H4 (cell line): ENCODE measurements around the gene HTD2. TPM values are rescaled to one million over a fixed set of nuclear protein-coding genes. Genes with fewer than 3 reads are reported as not detected.
"Not testable (repeated sequence)": the region's sequence is repeated elsewhere in the genome, so short reads cannot be mapped to it uniquely, and the experiment has no call there.

Experiments used
- DNase-seq: peaks from one replicate; pipeline ENCODE4 v3.0.0-alpha.2; 2015; ENCODE audit warnings: low spot score
- total RNA-seq: library from RNA; depleted of rRNA; stranded (reverse); fragments of >200 nt; shearing (Covaris generic); gene quantifications from 2 replicates; pipeline ENCODE4 v1.2.3, GENCODE V29; 2014; rRNA removed

HTD2 gene
- 7.1 and 24.6 TPM in 2 replicates for total RNA-seq

GRCh38 chr3:58305882-58306711, at the start of gene HTD2, which contains the start of gene RPP14:
Gene HTD2 (plus strand): TSS chr3:58306520. CDS start chr3:58317614, 11,094 bp downstream.
Gene RPP14 (plus strand): TSS chr3:58306245. CDS start chr3:58310330, 4,085 bp downstream.
- peak; percentile 92 for DNase-seq

DNA sequence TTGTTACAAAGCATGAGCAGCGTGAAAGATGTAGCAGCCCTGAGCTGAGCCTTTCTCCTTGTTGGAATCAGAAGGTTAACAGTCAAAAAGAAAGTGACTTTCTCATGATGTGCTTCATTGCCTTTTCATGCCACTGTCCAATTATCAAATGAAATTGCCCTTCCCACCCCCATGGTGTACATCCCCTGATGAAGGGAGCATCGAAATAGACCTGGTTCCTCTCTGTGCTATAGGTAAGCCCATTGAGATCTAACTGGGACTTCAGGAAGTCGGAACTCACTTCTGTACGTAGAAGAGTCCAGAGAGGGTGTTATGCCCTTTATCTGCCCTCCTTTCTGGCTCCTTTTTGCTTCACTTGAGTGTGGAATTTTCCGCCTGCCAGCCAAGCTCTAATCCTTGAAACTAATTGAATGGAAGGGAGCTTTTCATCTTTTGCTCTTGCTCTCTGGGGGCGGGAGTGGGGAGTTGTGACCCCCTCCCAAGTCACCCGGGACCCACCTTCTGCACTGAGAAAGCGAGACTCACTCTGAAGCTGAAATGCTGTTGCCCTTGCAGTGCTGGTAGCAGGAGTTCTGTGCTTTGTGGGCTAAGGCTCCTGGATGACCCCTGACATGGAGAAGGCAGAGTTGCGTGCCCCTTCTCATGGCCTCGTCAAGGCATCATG, 47.8 kb upstream of the HTD2 start:
- no peak for DNase-seq

GRCh38 chr3:58260261-58260731, 46.0 kb upstream of the HTD2 start:
- DNase-seq, result peak; percentile 77

- peak; percentile 30 for DNase-seq
Observed at GRCh38 chr3:58260733-58261132, 45.6 kb upstream of the HTD2 start.

- DNase-seq, result no peak
Observed at GRCh38 chr3:58261954-58262666, 44.2 kb upstream of the HTD2 start.

DNA sequence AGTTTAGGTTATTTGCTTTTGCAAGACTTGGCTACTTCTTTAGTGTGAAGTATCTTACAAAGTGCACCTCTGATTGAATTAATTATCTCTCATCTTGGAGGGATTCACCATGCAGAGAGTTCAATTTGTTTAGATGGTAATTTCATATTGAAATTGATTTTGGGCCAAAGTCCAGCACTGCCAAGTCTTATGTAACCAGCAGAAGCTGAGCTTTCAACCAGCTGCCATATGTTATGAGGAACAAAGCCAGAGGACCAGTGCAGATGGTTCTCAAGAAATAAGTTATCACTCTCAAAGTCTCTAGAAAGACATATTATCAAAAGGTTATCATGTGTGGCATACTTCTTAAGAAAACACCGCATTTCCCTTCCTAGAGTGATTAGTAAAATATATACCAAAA, 39.7 kb upstream of the HTD2 start:
- DNase-seq, result no peak

GRCh38 chr3:58267543-58267942, 38.8 kb upstream of the HTD2 start:
- DNase-seq, result not testable (repeated sequence)

GRCh38 chr3:58269356-58269755, 37.0 kb upstream of the HTD2 start:
- DNase-seq, result no peak

- no peak for DNase-seq
Observed at GRCh38 chr3:58270485-58270884, 35.8 kb upstream of the HTD2 start.

DNA sequence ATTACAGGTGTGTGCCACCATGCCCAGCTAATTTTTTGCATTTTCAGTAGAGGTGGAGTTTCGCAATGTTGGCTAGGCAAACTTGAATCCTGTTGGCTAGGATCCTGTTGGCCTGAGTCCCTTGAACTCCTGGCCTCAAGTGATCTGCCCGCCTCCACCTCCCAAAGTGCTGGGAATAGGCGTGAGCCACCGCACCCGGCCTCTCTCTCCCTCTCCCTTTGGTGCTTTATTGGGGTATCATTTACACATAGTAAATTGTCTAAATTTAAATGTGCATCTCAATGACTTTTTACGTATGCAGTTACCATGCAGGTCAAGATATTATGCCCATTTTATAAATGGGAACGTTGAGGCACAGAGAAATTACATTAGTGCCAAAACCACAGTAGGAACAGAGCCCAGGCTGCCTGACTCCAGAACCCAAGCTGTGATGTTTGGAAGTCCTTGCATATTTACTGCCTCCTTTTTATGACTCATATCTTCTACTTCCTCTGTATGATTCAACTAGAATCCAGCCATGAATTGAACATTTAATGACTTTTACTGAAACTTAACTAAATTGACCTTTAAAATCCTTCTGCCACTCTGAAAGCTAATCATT, 34.3 kb upstream of the HTD2 start:
- DNase-seq, result peak; percentile 68

GRCh38 chr3:58272891-58273290, 33.4 kb upstream of the HTD2 start:
- no peak for DNase-seq

- not testable (repeated sequence) for DNase-seq
Observed at GRCh38 chr3:58273362-58273761, 33.0 kb upstream of the HTD2 start.

- no peak for DNase-seq
Observed at GRCh38 chr3:58274027-58274614, 32.2 kb upstream of the HTD2 start.

GRCh38 chr3:58281069-58281468, 25.3 kb upstream of the HTD2 start:
- DNase-seq, result no peak

GRCh38 chr3:58285334-58285733, 21.0 kb upstream of the HTD2 start:
- no peak for DNase-seq

- DNase-seq, result no peak
Observed at GRCh38 chr3:58287354-58287753, 19.0 kb upstream of the HTD2 start.

GRCh38 chr3:58288011-58288728, 18.1 kb upstream of the HTD2 start:
- no peak for DNase-seq

DNA sequence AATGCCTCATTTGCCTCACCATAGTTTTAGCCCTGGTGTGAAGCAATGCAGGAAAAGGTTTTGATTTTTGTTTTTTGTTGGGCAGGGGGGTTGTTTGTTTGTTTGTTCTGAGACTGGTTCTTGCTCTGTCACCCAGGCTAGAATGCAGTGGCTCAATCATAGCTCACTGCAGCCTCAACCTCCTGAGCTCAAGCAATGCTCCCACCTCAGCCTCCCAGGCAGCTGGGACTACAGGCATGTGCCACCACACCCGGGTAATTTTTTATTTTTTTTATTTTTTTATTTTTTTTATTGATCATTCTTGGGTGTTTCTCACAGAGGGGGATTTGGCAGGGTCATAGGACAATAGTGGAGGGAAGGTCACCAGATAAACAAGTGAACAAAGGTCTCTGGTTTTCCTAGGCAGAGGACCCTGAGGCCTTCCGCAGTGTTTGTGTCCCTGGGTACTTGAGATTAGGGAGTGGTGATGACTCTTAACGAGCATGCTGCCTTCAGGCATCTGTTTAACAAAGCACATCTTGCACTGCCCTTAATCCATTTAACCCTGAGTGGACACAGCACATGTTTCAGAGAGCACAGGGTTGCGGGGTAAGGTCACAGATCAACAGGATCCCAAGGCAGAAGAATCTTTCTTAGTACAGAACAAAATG, 17.2 kb upstream of the HTD2 start:
- DNase-seq, result not testable (repeated sequence)

DNA sequence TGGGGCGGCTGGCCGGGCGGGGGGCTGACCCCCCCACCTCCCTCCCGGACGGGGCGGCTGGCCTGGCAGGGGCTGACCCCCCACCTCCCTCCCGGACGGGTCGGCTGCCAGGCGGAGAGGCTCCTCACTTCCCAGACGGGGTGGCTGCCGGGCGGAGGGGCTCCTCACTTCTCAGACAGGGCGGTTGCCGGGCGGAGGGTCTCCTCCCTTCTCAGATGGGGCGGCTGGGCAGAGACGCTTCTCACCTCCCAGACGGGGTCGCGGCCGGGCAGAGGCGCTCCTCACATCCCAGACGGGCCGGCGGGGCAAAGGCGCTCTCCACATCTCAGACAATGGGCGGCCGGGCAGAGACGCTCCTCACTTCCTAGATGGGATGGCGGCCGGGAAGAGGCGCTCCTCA, 15.9 kb upstream of the HTD2 start:
- not testable (repeated sequence) for DNase-seq

DNA sequence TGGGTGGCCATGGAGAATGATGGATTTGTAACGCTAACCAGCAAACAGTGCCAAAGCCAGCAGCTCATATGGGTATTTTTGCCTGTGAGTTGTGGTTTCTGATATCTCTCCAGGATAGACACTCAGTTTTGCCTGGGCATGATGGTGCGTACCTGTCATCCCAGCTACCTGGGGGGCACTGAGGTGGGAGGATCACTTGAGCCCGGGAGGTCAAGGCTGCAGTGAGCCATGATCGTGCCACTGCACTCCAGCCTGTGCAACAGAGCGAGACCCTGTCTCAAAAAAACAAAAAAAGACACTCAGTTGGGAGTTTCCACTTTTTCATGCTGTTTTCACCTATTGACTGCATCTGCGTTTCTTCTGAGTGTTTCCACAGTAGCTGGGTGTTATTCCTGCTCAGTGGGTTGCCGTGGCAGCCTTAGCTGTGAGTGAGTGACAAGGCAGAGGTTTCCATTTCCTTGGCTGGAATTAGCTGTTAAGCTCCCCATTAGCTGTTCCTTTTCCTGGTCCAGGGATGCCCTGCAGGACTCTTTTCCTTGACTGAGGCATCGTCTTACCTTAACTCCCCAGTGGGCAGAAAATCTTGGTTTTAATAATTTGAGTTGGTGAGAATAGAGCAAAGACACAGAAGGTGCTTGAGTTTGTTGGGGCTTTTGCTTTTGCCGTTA, 14.5 kb upstream of the HTD2 start:
- DNase-seq, result no peak
